Naive B cell (primary cell): Measurements from ENCODE around the gene PALLD. TPM values are rescaled to one million over a fixed set of nuclear protein-coding genes. Genes with fewer than 3 reads are reported as not detected.

ENCODE experiments used
- ATAC-seq, 2 donors: fragments of 150-1000 bp; cut with Tn5 transposase; 2 replicates each; pipeline ENCODE4 v1.10.0; 2021; ENCODE audit warnings: low read depth in 2 of 2, mild to moderate bottlenecking in 2 of 2, moderate library complexity in 2 of 2
- DNase-seq: peaks from one replicate; pipeline ENCODE4 v3.0.0; 2022
- H3K27ac Mint-ChIP-seq, 6 donors: one replicate each; pipeline ENCODE4 v1.8.0; 2020 to 2022; ENCODE audit warnings: mild to moderate bottlenecking in 6 of 6, mixed read lengths in 6 of 6, moderate library complexity in 5 of 6, inconsistent platforms in 2 of 6
- H3K27me3 Mint-ChIP-seq, 3 donors: one replicate each; pipeline ENCODE4 v1.8.0; 2021 to 2022; ENCODE audit warnings: mixed read lengths in 3 of 3, mild to moderate bottlenecking in 1 of 3
- H3K36me3 Mint-ChIP-seq, 2 donors: one replicate each; pipeline ENCODE4 v1.8.0; 2020 to 2022; ENCODE audit warnings: mixed read lengths in 2 of 2, inconsistent platforms in 1 of 2, mild to moderate bottlenecking in 1 of 2
- H3K4me1 Mint-ChIP-seq, 3 donors: one replicate each; pipeline ENCODE4 v1.8.0; 2020 to 2022; ENCODE audit warnings: mixed read lengths in 3 of 3, inconsistent platforms in 1 of 3, mild to moderate bottlenecking in 1 of 3, moderate library complexity in 1 of 3
- H3K4me3 Mint-ChIP-seq, 8 donors: one replicate each; pipeline ENCODE4 v1.8.0; 2020 to 2022; ENCODE audit warnings: mild to moderate bottlenecking in 8 of 8, mixed read lengths in 8 of 8, moderate library complexity in 8 of 8, inconsistent platforms in 2 of 8
- H3K9me3 Mint-ChIP-seq, 7 donors: one replicate each; pipeline ENCODE4 v1.8.0; 2020 to 2022; ENCODE audit warnings: mixed read lengths in 7 of 7, mild to moderate bottlenecking in 5 of 7, inconsistent platforms in 2 of 7, moderate library complexity in 1 of 7
- polyA plus RNA-seq, 6 donors: library from polyadenylated mRNA; unstranded; fragments of 300-500 nt; fragmentation: Illumina TruSeq; gene quantifications; one replicate each; pipeline ENCODE4 v1.2.3, GENCODE V29; 2021; ENCODE audit warnings: low read depth in 6 of 6

Gene PALLD
- polyA plus RNA-seq, 6 donors from 2014 or later: 0.58 to 0.83 (median 0.78) TPM; not detected in 2

- H3K4me1 Mint-ChIP-seq: peaks cover 0 to 20% (median 12%) of the 10 kb centered on the region in 3 donors
- ATAC-seq (no peak), DNase-seq (no peak)
- H3K4me3 Mint-ChIP-seq: peak overlapping the region in 6 of 8 donors; percentile 6 to 62 (median 33)
- peaks cover 3 to 11% (median 8%) of the 10 kb centered on the region in 3 donors for H3K27me3 Mint-ChIP-seq
- no peaks in the 10 kb centered on the region for H3K9me3 Mint-ChIP-seq
- H3K36me3 Mint-ChIP-seq: no peaks in the 10 kb centered on the region
- H3K27ac Mint-ChIP-seq: peak overlapping the region in 1 of 6 donors; percentile 0
These were observed 352.3 kb downstream of the PALLD start for GRCh38 chr4:168849030-168849675.

- DNase-seq: no peak
- no peaks in the 10 kb centered on the region for H3K36me3 Mint-ChIP-seq
- H3K4me1 Mint-ChIP-seq: peaks cover 0 to 20% (median 12%) of the 10 kb centered on the region in 3 donors
- no peaks in the 10 kb centered on the region for H3K9me3 Mint-ChIP-seq
- ATAC-seq: no peak
- peak overlapping the region in 1 of 6 donors; percentile 57 for H3K27ac Mint-ChIP-seq
- peak overlapping the region in 2 of 8 donors; percentile 21 to 37 for H3K4me3 Mint-ChIP-seq
- H3K27me3 Mint-ChIP-seq: peaks cover 2 to 6% (median 3%) of the 10 kb centered on the region in 3 donors
These were observed 353.1 kb downstream of the PALLD start for GRCh38 chr4:168849997-168850396.

GRCh38 chr4:168852387-168852786 is 355.5 kb downstream of the PALLD start:
- peaks cover 0 to 3% (median 0%) of the 10 kb centered on the region in 7 donors for H3K9me3 Mint-ChIP-seq
- ATAC-seq (no peak), DNase-seq (no peak)
- H3K4me1 Mint-ChIP-seq: peaks cover 0 to 20% (median 12%) of the 10 kb centered on the region in 3 donors
- H3K27ac Mint-ChIP-seq: no peak overlapping the region
- H3K4me3 Mint-ChIP-seq: no peak overlapping the region
- no peaks in the 10 kb centered on the region for H3K36me3 Mint-ChIP-seq
- H3K27me3 Mint-ChIP-seq: peaks cover 3 to 9% (median 6%) of the 10 kb centered on the region in 3 donors

GRCh38 chr4:168852933-168853713 is 356.3 kb downstream of the PALLD start:
- Mint-ChIP-seq H3K36me3 (no peaks in the 10 kb centered on the region), H3K27me3 (peaks cover 3 to 9% (median 6%) of the 10 kb centered on the region in 3 donors), H3K27ac (peak overlapping the region in 1 of 6 donors; percentile 68), H3K4me3 (no peak overlapping the region), H3K9me3 (peaks cover 0 to 3% (median 0%) of the 10 kb centered on the region in 7 donors), H3K4me1 (peaks cover 0 to 19% (median 12%) of the 10 kb centered on the region in 3 donors)
- no peak for DNase-seq
- no peak for ATAC-seq

- no peak overlapping the region for H3K4me3 Mint-ChIP-seq
- H3K27ac Mint-ChIP-seq: no peak overlapping the region
- peaks cover 3 to 9% (median 6%) of the 10 kb centered on the region in 3 donors for H3K27me3 Mint-ChIP-seq
- peaks cover 0 to 3% (median 0%) of the 10 kb centered on the region in 7 donors for H3K9me3 Mint-ChIP-seq
- DNase-seq (no peak), ATAC-seq (no peak)
- H3K4me1 Mint-ChIP-seq: peaks cover 0 to 16% (median 12%) of the 10 kb centered on the region in 3 donors
- H3K36me3 Mint-ChIP-seq: no peaks in the 10 kb centered on the region
These were observed 356.9 kb downstream of the PALLD start for GRCh38 chr4:168853770-168854169.

GRCh38 chr4:168854350-168854921 is 357.6 kb downstream of the PALLD start:
- Mint-ChIP-seq H3K36me3 (peaks cover 0 to 6% of the 10 kb centered on the region in 2 donors), H3K9me3 (peaks cover 0 to 3% (median 0%) of the 10 kb centered on the region in 7 donors), H3K4me1 (peaks cover 0 to 11% (median 6%) of the 10 kb centered on the region in 3 donors), H3K27me3 (peaks cover 3 to 9% (median 6%) of the 10 kb centered on the region in 3 donors), H3K27ac (peak overlapping the region in 1 of 6 donors; percentile 18), H3K4me3 (no peak overlapping the region)
- ATAC-seq: no peak
- no peak for DNase-seq

GRCh38 chr4:168856312-168856711 is 359.5 kb downstream of the PALLD start:
- Mint-ChIP-seq H3K27ac (no peak overlapping the region), H3K4me3 (no peak overlapping the region), H3K9me3 (peaks cover 0 to 3% (median 0%) of the 10 kb centered on the region in 7 donors), H3K27me3 (peaks cover 0 to 9% (median 0%) of the 10 kb centered on the region in 3 donors), H3K4me1 (peaks cover 0 to 6% (median 5%) of the 10 kb centered on the region in 3 donors), H3K36me3 (peaks cover 0 to 6% of the 10 kb centered on the region in 2 donors)
- DNase-seq: no peak
- ATAC-seq: no peak

- Mint-ChIP-seq H3K9me3 (peaks cover 0 to 3% (median 0%) of the 10 kb centered on the region in 7 donors), H3K4me3 (no peak overlapping the region), H3K36me3 (peaks cover 0 to 6% of the 10 kb centered on the region in 2 donors), H3K4me1 (peaks cover 0 to 6% (median 5%) of the 10 kb centered on the region in 3 donors), H3K27me3 (peaks cover 0 to 9% (median 0%) of the 10 kb centered on the region in 3 donors), H3K27ac (no peak overlapping the region)
- DNase-seq (no peak), ATAC-seq (no peak)
These were observed 360.2 kb downstream of the PALLD start for GRCh38 chr4:168857009-168857408.

GRCh38 chr4:168857546-168858314 is 360.9 kb downstream of the PALLD start:
- DNase-seq (no peak), ATAC-seq (no peak)
- Mint-ChIP-seq H3K4me1 (peaks cover 0 to 6% (median 5%) of the 10 kb centered on the region in 3 donors), H3K36me3 (peaks cover 0 to 6% of the 10 kb centered on the region in 2 donors), H3K27me3 (peaks cover 0 to 9% (median 0%) of the 10 kb centered on the region in 3 donors), H3K27ac (no peak overlapping the region), H3K9me3 (peaks cover 0 to 3% (median 0%) of the 10 kb centered on the region in 7 donors), H3K4me3 (no peak overlapping the region)

- peaks cover 0 to 6% of the 10 kb centered on the region in 2 donors for H3K36me3 Mint-ChIP-seq
- H3K4me3 Mint-ChIP-seq: no peak overlapping the region
- H3K27ac Mint-ChIP-seq: no peak overlapping the region
- no peaks in the 10 kb centered on the region for H3K4me1 Mint-ChIP-seq
- peaks cover 0 to 9% (median 0%) of the 10 kb centered on the region in 3 donors for H3K27me3 Mint-ChIP-seq
- ATAC-seq (no peak), DNase-seq (no peak)
- H3K9me3 Mint-ChIP-seq: peaks cover 0 to 3% (median 0%) of the 10 kb centered on the region in 7 donors
These were observed 362.2 kb downstream of the PALLD start for GRCh38 chr4:168859100-168859499.

- no peak for DNase-seq
- Mint-ChIP-seq H3K4me1 (no peaks in the 10 kb centered on the region), H3K36me3 (peaks cover 0 to 6% of the 10 kb centered on the region in 2 donors), H3K27ac (no peak overlapping the region), H3K27me3 (peaks cover 0 to 9% (median 0%) of the 10 kb centered on the region in 3 donors), H3K9me3 (peaks cover 0 to 3% (median 0%) of the 10 kb centered on the region in 7 donors), H3K4me3 (no peak overlapping the region)
- no peak for ATAC-seq
These were observed 363.2 kb downstream of the PALLD start for GRCh38 chr4:168859888-168860694.

GRCh38 chr4:168860827-168861226 is 364.0 kb downstream of the PALLD start:
- Mint-ChIP-seq H3K27ac (no peak overlapping the region), H3K4me3 (no peak overlapping the region), H3K4me1 (no peaks in the 10 kb centered on the region), H3K36me3 (peaks cover 0 to 6% of the 10 kb centered on the region in 2 donors), H3K27me3 (peaks cover 0 to 4% (median 0%) of the 10 kb centered on the region in 3 donors), H3K9me3 (peaks cover 0 to 3% (median 0%) of the 10 kb centered on the region in 7 donors)
- ATAC-seq: no peak
- DNase-seq: no peak
